Activated CD4-positive, alpha-beta T cell treated with anti-CD3 and anti-CD28 coated beads, Interleukin-2, amount 10 ng/mL, durations not matched to agents 7 days and 5 days (primary cell): ENCODE measurements around the gene CENPC. TPM values are rescaled to one million over a fixed set of nuclear protein-coding genes. Genes with fewer than 3 reads are reported as not detected.

ENCODE experiments used
- CTCF ChIA-PET: fragments of 350-600 bp; sonication (Branson Sonifier 250); formaldehyde crosslinking; loops from one replicate; lab custom pipeline; 2021; ENCODE audit warnings: antibody characterized with exemption; lab: Charles Lee
- POLR2A ChIA-PET: fragments of 350-600 bp; sonication (Branson Sonifier 250); formaldehyde crosslinking; loops from one replicate; lab custom pipeline; 2021; ENCODE audit warnings: antibody characterized with exemption; lab: Charles Lee
- DNase-seq: peaks from one replicate; pipeline ENCODE4 v3.0.0-alpha.2; 2020
- H3K27ac Mint-ChIP-seq: one replicate; pipeline ENCODE4 v1.8.0; 2021; ENCODE audit warnings: mild to moderate bottlenecking, moderate library complexity, mixed read lengths
- H3K27me3 Mint-ChIP-seq: one replicate; pipeline ENCODE4 v1.8.0; 2021; ENCODE audit warnings: mixed read lengths
- H3K36me3 Mint-ChIP-seq: one replicate; pipeline ENCODE4 v1.8.0; 2021; ENCODE audit warnings: low read depth, mixed read lengths
- H3K4me1 Mint-ChIP-seq: one replicate; pipeline ENCODE4 v1.8.0; 2021; ENCODE audit warnings: mixed read lengths
- H3K4me3 Mint-ChIP-seq: one replicate; pipeline ENCODE4 v1.8.0; 2021; ENCODE audit warnings: mild to moderate bottlenecking, moderate library complexity, mixed read lengths
- H3K9me3 Mint-ChIP-seq: one replicate; pipeline ENCODE4 v1.8.0; 2021; ENCODE audit warnings: mixed read lengths
- total RNA-seq, 2 experiments: library from RNA; stranded (reverse); gene quantifications; one replicate each; pipeline ENCODE4 v1.2.3, GENCODE V29; 2021

The CENPC gene
- total RNA-seq, 2 experiments from 2014 or later, result 34.4 to 38.0 TPM

DNA sequence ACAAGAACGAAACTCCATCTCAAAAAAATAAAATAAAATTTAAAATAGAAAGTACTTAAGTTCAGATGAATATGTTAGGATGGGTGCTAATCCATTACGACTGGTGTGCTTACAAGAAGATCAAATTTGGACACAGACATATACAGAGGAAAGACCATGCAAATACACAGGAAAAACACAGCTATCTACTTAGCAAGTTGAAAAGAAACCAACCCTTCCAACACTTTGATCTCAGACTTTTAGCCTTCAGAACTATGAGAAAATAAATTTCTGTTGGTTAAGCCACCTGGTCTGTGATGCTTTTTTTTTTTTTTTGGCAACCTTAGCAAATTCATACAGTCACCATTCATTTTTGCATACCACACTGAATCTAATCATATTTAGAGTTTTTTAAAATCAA, 116.5 kb downstream of the CENPC start:
- CTCF ChIA-PET, result interaction anchor here (0.5 kb wide), 1 partner anchor 60 kb away, joined by 6 read pairs; no protein-coding TSS in a partner anchor
- H3K4me3 Mint-ChIP-seq, result no peak overlapping the region
- no peak overlapping the region for H3K27ac Mint-ChIP-seq
- DNase-seq, result no peak
- H3K9me3 Mint-ChIP-seq, result peaks cover 3% of the 10 kb centered on the region
- no peaks in the 10 kb centered on the region for H3K4me1 Mint-ChIP-seq
- no peaks in the 10 kb centered on the region for H3K27me3 Mint-ChIP-seq
- POLR2A ChIA-PET, result no interaction called here
- H3K36me3 Mint-ChIP-seq, result peaks cover 7% of the 10 kb centered on the region

Other genes with a start within 250 kb of the CENPC start
- 10 to 100 TPM; 31.0 to 32.5 TPM for gene STAP1, start 13.2 kb upstream of the CENPC start, total RNA-seq
- 10 to 100 TPM; 73.3 to 82.0 TPM for gene UBA6, start 155.7 kb upstream of the CENPC start, total RNA-seq
- not detected for gene GNRHR, start 208.9 kb upstream of the CENPC start, total RNA-seq